ENCODE data around the gene MVB12B. TPM values are rescaled to one million over a fixed set of nuclear protein-coding genes. Genes with fewer than 3 reads are reported as not detected.

MVB12B gene
- total and polyA plus RNA-seq, 2 of the 4 experiments (the other 2 are of a cell fraction) = 2.0 to 4.0 TPM

GRCh38 chr9:126417684-126418083 is 91.1 kb downstream of the MVB12B start:
- BruUV-seq (replicated peaks) = no TSS peak
- Histone ChIP-seq H4K91ac (ENCODE audit: insufficient read depth, low read depth, low read length) (no peak overlapping the region), H2BK15ac (ENCODE audit: low read depth, low read length) (no peak overlapping the region), H2BK20ac (ENCODE audit: low read depth, low read length) (no peak overlapping the region), H3K27me3 (ENCODE audit: control insufficient read depth, insufficient read depth, low read length) (no peaks in the 10 kb centered on the region), H3K14ac (replicated peaks; ENCODE audit: low read depth, low read length) (no peak overlapping the region), H3K27ac (ENCODE audit: insufficient read depth, low read length) (no peak overlapping the region), H3K4ac (ENCODE audit: low read depth, low read length) (no peak overlapping the region), H2BK120ac (ENCODE audit: low read depth, low read length) (no peak overlapping the region), H4K20me1 (ENCODE audit: insufficient read depth, low read length) (no peaks in the 10 kb centered on the region), H2AFZ (replicated peaks; ENCODE audit: low read length, poor library complexity) (no peak overlapping the region), H3K36me3 (ENCODE audit: control insufficient read depth, insufficient read depth, low read length) (peaks cover 3% of the 10 kb centered on the region; the same call in 1 of the 2 replicates), H4K8ac (ENCODE audit: low read depth in 2 of 2, low read length in 2 of 2) (no peak overlapping the region), H4K5ac (ENCODE audit: low read depth, low read length) (no peak overlapping the region), H3K9ac (ENCODE audit: low read depth, low read length) (no peak overlapping the region), H2AK9ac (replicated peaks; ENCODE audit: low read depth, low read length, poor library complexity) (no peak overlapping the region), H3K4me2 (ENCODE audit: low read depth, low read length) (no peak overlapping the region), H3K56ac (ENCODE audit: extremely low read depth, insufficient read depth, low read length) (no peak overlapping the region), H2BK5ac (ENCODE audit: low read depth, low read length, poor library complexity, severe bottlenecking) (no peak overlapping the region), H3K23ac (ENCODE audit: low read depth, low read length) (no peak overlapping the region), H3K4me3 (ENCODE audit: insufficient read depth, low read depth, low read length) (no peak overlapping the region), H3K79me1 (ENCODE audit: low read depth in 1 of 2, low read length in 2 of 2) (no peaks in the 10 kb centered on the region), H3K4me1 (ENCODE audit: control insufficient read depth, insufficient read depth, low read length) (no peaks in the 10 kb centered on the region), H2AK5ac (ENCODE audit: low read depth, low read length) (no peak overlapping the region), H3K9me1 (ENCODE audit: insufficient read depth, low read length) (no peaks in the 10 kb centered on the region; the same call in 1 of the 2 replicates), H3K18ac (ENCODE audit: low read depth, low read length) (no peak overlapping the region), H3K9me3 (ENCODE audit: control insufficient read depth, insufficient read depth, low read length) (no peaks in the 10 kb centered on the region)
- ChIA-PET CTCF (no interaction called here), POLR2A (ENCODE audit: unreplicated experiment) (no interaction called here)
- DNase-seq (no peak), ATAC-seq (ENCODE audit: low read depth) (no peak)
- intact Hi-C loops (cut with micrococcal nuclease) = no loop called here
- dilution Hi-C loops (cut with HindIII; ENCODE audit: low sequenced_read_pairs, unreplicated experiment) = no loop called here
- in situ Hi-C loops (cut with MboI; ENCODE audit: low sequenced_read_pairs) = no loop called here
- TF ChIP-seq CHD1 (IDR thresholded peaks at IDR 0.05; ENCODE audit: low read depth, low read length) (no peak), CEBPB (IDR thresholded peaks at IDR 0.05; ENCODE audit: low read depth, low read length) (no peak), NFE2L2 (IDR thresholded peaks at IDR 0.05; ENCODE audit: low read depth, low read length) (no peak)
- WGBS, 2 experiments (ENCODE audit: extremely low coverage in 2 of 2, insufficient read length in 1 of 2) = 100% methylated on average over 1 to 2 of the region's 2 CpGs
